ENCODE data around the gene NUP54.

NUP54 gene

DNA sequence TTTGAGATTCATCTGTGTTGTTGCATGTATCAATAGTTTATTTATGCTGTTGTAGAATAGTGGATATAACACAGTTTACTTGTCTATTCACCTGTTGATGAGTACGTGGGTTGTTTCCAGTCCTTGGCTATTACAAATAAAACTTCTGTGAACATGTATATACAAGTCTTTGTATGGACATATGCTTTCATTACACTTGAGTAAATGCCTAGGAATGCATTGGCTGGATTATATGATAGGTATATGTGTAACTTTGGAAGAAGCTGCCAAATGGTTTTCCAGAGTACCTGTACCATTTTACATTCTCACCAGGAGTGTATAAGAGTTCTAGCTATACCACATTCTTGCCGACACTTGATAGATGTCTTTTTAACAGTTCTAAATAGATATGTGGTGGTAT lies 57.1 kb downstream of the NUP54 start:
- H3K9me3 ChIP-seq (ENCODE audit: low read depth, low read length) = no peaks in the 10 kb centered on the region
- H3K27ac ChIP-seq = no peak overlapping the region
- TF ChIP-seq FOXP2 (optimal IDR thresholded peaks at IDR 0.05; ENCODE audit: control extremely low read depth, extremely low read length, insufficient read depth) = no peak
- no peak for TF ChIP-seq POLR2AphosphoS5 (IDR thresholded peaks at IDR 0.05; ENCODE audit: borderline replicate concordance, low read depth, low read length)
- TF ChIP-seq EZH2 (IDR thresholded peaks at IDR 0.05) = no peak
- H3K9ac ChIP-seq (ENCODE audit: insufficient read length) = no peak overlapping the region
- DNase-seq (ENCODE audit: low read depth, low spot score) = no peak
- H3K4me3 ChIP-seq = no peak overlapping the region
- no peaks in the 10 kb centered on the region for H3K36me3 ChIP-seq (ENCODE audit: insufficient read depth, low read length)

- Histone ChIP-seq H3K9ac (ENCODE audit: insufficient read length) (no peak overlapping the region), H3K27ac (no peak overlapping the region), H3K9me3 (ENCODE audit: low read depth, low read length) (no peaks in the 10 kb centered on the region), H3K36me3 (ENCODE audit: insufficient read depth, low read length) (no peaks in the 10 kb centered on the region), H3K4me3 (no peak overlapping the region)
- no peak for DNase-seq (ENCODE audit: low read depth, low spot score)
- no peak for TF ChIP-seq POLR2AphosphoS5 (IDR thresholded peaks at IDR 0.05; ENCODE audit: borderline replicate concordance, low read depth, low read length)
- TF ChIP-seq FOXP2 (optimal IDR thresholded peaks at IDR 0.05; ENCODE audit: control extremely low read depth, extremely low read length, insufficient read depth) = no peak
- no peak for TF ChIP-seq EZH2 (IDR thresholded peaks at IDR 0.05)
Measured at GRCh38 chr4:76090241-76090691, 57.9 kb downstream of the NUP54 start.

DNA sequence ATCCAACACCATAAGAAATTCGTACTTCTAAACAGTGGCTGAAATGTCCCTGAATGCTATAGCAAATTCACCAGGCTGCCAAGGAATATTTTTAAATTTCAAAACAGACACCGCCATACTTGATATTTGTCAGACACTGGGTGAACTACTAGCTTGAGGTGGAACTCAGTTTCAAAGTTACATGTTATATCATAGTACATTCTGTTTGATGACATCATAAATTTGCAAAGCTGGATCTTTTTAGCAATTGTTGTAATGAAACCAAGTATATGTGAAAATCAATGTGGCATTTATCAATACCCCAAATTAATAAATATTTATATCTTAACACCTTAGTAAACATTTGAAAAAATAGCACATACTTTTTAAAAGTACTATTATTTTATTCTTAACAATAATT lies 59.5 kb downstream of the NUP54 start:
- H3K27ac ChIP-seq = no peak overlapping the region
- H3K9ac ChIP-seq (ENCODE audit: insufficient read length) = no peak overlapping the region
- H3K9me3 ChIP-seq (ENCODE audit: low read depth, low read length) = no peaks in the 10 kb centered on the region
- no peak overlapping the region for H3K4me3 ChIP-seq
- TF ChIP-seq POLR2AphosphoS5 (IDR thresholded peaks at IDR 0.05; ENCODE audit: borderline replicate concordance, low read depth, low read length) (no peak), EZH2 (IDR thresholded peaks at IDR 0.05) (no peak), FOXP2 (optimal IDR thresholded peaks at IDR 0.05; ENCODE audit: control extremely low read depth, extremely low read length, insufficient read depth) (no peak)
- H3K36me3 ChIP-seq (ENCODE audit: insufficient read depth, low read length) = no peaks in the 10 kb centered on the region
- DNase-seq (ENCODE audit: low read depth, low spot score) = no peak

DNA sequence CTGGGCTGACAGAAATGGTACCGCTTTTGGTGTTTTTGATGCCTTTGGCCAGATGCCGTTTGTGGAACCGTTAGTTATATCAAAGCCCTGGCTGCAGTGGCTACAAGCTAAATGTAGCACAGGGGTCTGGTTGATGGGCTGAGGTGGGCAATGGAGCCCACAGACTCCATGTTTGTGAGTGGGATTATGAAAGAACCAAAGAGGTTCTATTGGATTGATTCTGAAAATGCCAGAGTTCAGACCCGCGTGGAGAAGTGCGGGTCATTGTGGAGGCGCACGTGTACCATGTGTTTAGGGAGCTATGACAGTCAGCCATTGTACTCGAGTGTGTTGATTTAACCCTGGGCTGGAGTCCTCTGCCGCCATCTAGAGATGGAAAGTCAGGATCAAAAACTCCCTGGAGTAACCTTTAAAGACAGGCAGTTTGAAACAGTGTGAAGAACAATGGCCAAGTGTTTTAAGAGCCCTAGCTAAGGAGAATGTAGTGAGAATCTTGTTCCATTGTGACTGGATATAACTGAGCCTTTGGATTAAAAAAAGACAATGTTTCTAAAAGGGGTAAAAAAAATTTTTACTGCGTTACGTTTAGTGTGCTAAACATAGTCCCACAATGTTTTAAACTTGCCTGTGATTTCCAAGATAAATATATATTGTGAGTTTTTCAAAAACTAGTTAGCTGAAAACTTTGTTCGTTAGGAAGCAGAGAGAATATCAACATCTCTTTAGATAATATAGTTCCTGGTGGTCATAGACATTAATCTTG lies 61.0 kb downstream of the NUP54 start:
- Histone ChIP-seq H3K4me3 (no peak overlapping the region), H3K27ac (no peak overlapping the region), H3K9me3 (ENCODE audit: low read depth, low read length) (no peaks in the 10 kb centered on the region), H3K9ac (ENCODE audit: insufficient read length) (no peak overlapping the region), H3K36me3 (ENCODE audit: insufficient read depth, low read length) (no peaks in the 10 kb centered on the region)
- TF ChIP-seq FOXP2 (optimal IDR thresholded peaks at IDR 0.05; ENCODE audit: control extremely low read depth, extremely low read length, insufficient read depth) (no peak), EZH2 (IDR thresholded peaks at IDR 0.05) (no peak), POLR2AphosphoS5 (IDR thresholded peaks at IDR 0.05; ENCODE audit: borderline replicate concordance, low read depth, low read length) (no peak)
- no peak for DNase-seq (ENCODE audit: low read depth, low spot score)

- Histone ChIP-seq H3K36me3 (ENCODE audit: insufficient read depth, low read length) (no peaks in the 10 kb centered on the region), H3K9ac (ENCODE audit: insufficient read length) (no peak overlapping the region), H3K9me3 (ENCODE audit: low read depth, low read length) (no peaks in the 10 kb centered on the region), H3K4me3 (no peak overlapping the region), H3K27ac (no peak overlapping the region)
- TF ChIP-seq POLR2AphosphoS5 (IDR thresholded peaks at IDR 0.05; ENCODE audit: borderline replicate concordance, low read depth, low read length) = no peak
- TF ChIP-seq EZH2 (IDR thresholded peaks at IDR 0.05) = no peak
- TF ChIP-seq FOXP2 (optimal IDR thresholded peaks at IDR 0.05; ENCODE audit: control extremely low read depth, extremely low read length, insufficient read depth) = no peak
- DNase-seq (ENCODE audit: low read depth, low spot score) = no peak
Measured at GRCh38 chr4:76084542-76084941, 63.7 kb downstream of the NUP54 start.

GRCh38 chr4:76083386-76083988 lies 64.7 kb downstream of the NUP54 start:
- H3K27ac ChIP-seq = no peak overlapping the region
- TF ChIP-seq FOXP2 (optimal IDR thresholded peaks at IDR 0.05; ENCODE audit: control extremely low read depth, extremely low read length, insufficient read depth) (no peak), EZH2 (IDR thresholded peaks at IDR 0.05) (no peak), POLR2AphosphoS5 (IDR thresholded peaks at IDR 0.05; ENCODE audit: borderline replicate concordance, low read depth, low read length) (no peak)
- no peak overlapping the region for H3K9ac ChIP-seq (ENCODE audit: insufficient read length)

GRCh38 chr4:76078033-76078613 lies 70.1 kb downstream of the NUP54 start:
- Histone ChIP-seq H3K9me3 (ENCODE audit: low read depth, low read length) (no peaks in the 10 kb centered on the region; the same call in 1 of the 2 replicates), H3K27ac (peak overlapping the region; percentile 95; the same call in 1 of the 2 replicates), H3K9ac (ENCODE audit: insufficient read length) (no peak overlapping the region), H3K36me3 (ENCODE audit: insufficient read depth, low read length) (peaks cover 6% of the 10 kb centered on the region; the same call in 1 of the 2 replicates), H3K4me3 (no peak overlapping the region)
- no peak for DNase-seq (ENCODE audit: low read depth, low spot score)
- TF ChIP-seq EZH2 (IDR thresholded peaks at IDR 0.05) (no peak), FOXP2 (optimal IDR thresholded peaks at IDR 0.05; ENCODE audit: control extremely low read depth, extremely low read length, insufficient read depth) (no peak), POLR2AphosphoS5 (IDR thresholded peaks at IDR 0.05; ENCODE audit: borderline replicate concordance, low read depth, low read length) (no peak)

More at GRCh38 chr4:76083386-76083988, 64.7 kb downstream of the NUP54 start:
- no peak for DNase-seq (ENCODE audit: low read depth, low spot score)
- Histone ChIP-seq H3K36me3 (ENCODE audit: insufficient read depth, low read length) (no peaks in the 10 kb centered on the region), H3K9me3 (ENCODE audit: low read depth, low read length) (no peaks in the 10 kb centered on the region), H3K4me3 (no peak overlapping the region)

DNA sequence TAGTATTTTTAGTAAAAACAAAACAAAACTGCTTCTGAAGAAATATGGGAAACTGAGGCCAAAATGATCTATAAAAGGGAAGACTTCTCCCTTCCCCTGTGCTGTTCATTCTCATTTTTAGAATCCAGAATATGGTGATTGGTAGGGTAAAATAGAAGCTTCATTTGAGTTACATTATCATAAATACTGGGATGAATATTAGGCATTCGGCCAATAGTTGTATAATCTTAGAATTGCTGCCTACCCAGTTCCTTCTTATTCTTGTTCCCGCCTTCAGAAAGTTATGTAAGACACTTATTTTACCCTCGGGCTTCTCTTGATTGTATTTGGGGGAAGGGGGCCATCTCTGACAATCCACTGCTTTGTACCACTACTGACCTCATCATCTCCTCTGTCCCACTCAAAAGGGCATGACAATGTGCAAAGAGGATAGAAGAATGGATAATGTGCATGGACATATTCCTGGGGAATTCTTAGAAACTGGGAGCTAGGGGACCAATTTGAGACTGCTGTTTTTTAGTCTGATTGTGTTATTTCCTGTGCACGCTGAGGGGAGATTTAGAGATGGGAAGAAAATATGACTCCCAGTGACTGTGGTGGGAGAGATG lies 73.1 kb downstream of the NUP54 start:
- Histone ChIP-seq H3K4me3 (peak overlapping the region; percentile 42), H3K9me3 (ENCODE audit: low read depth, low read length) (no peaks in the 10 kb centered on the region; the same call in 1 of the 2 replicates), H3K9ac (ENCODE audit: insufficient read length) (no peak overlapping the region), H3K36me3 (ENCODE audit: insufficient read depth, low read length) (peaks cover 6% of the 10 kb centered on the region; the same call in 1 of the 2 replicates), H3K27ac (peak overlapping the region; percentile 95)
- peak; percentile 83 for DNase-seq (ENCODE audit: low read depth, low spot score)
- TF ChIP-seq FOXP2 (optimal IDR thresholded peaks at IDR 0.05; ENCODE audit: control extremely low read depth, extremely low read length, insufficient read depth) (no peak), EZH2 (IDR thresholded peaks at IDR 0.05) (no peak), POLR2AphosphoS5 (IDR thresholded peaks at IDR 0.05; ENCODE audit: borderline replicate concordance, low read depth, low read length) (no peak; the same call in 1 of the 2 replicates)

All from SK-N-MC (cell line).